ENCODE data around the gene AMOTL2. TPM values are rescaled to one million over a fixed set of nuclear protein-coding genes. Genes with fewer than 3 reads are reported as not detected.

Gene AMOTL2
- total RNA-seq, 1 experiment from 2014 or later: 59.6 TPM

DNA sequence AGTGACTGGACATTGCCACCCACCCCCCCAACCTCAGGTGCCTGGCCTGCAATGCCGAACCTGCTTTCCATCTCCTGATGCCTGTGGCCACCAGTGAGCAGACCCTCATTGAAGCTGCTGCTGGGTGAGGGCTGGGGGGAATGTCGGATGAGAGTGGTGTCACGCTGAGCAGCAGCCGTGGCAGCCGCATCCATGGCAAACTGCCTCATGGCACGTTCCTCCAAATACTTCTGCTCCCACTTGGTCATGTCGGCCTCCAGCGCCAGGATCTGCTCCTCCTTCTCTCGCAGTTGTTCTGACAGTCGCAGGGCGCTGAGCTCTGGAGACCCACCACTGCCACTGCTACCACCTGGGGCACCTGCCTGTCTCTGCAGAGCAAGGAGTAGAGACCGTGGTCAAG lies 14.2 kb downstream of the AMOTL2 start:
- no peaks in the 10 kb centered on the region for H3K27me3 ChIP-seq (replicated peaks; ENCODE audit: insufficient read depth, low read depth, low read length, poor library complexity)
- ChIA-PET CTCF (no interaction called here), POLR2A (ENCODE audit: low non-redundant PET) (no interaction called here)
- BruUV-seq (replicated peaks): no TSS peak
- peak overlapping the region; percentile 80 for H3K27ac ChIP-seq (ENCODE audit: low read depth, low read length, poor library complexity, severe bottlenecking)
- intact Hi-C loops (cut with micrococcal nuclease; ENCODE audit: unreplicated experiment): loop anchor here (5.0 kb wide), 1 partner anchor 33 kb away; no protein-coding TSS in a partner anchor
- H3K4me3 ChIP-seq (ENCODE audit: low read depth, low read length, poor library complexity, severe bottlenecking): no peak overlapping the region
- H3K9me3 ChIP-seq (ENCODE audit: low read depth, low read length, poor library complexity, severe bottlenecking): no peaks in the 10 kb centered on the region
- H3K36me3 ChIP-seq (ENCODE audit: insufficient read depth, low read length, poor library complexity, severe bottlenecking): peaks cover 87% of the 10 kb centered on the region
- no peak for DNase-seq (ENCODE audit: low spot score)
- H3K4me1 ChIP-seq (ENCODE audit: insufficient read depth, low read length, poor library complexity, severe bottlenecking): peaks cover 57% of the 10 kb centered on the region
- no peak for TF ChIP-seq EZH2 (IDR thresholded peaks at IDR 0.05; ENCODE audit: borderline replicate concordance, low read depth, low read length, poor library complexity, severe bottlenecking)
- TF ChIP-seq, protein P1, sequence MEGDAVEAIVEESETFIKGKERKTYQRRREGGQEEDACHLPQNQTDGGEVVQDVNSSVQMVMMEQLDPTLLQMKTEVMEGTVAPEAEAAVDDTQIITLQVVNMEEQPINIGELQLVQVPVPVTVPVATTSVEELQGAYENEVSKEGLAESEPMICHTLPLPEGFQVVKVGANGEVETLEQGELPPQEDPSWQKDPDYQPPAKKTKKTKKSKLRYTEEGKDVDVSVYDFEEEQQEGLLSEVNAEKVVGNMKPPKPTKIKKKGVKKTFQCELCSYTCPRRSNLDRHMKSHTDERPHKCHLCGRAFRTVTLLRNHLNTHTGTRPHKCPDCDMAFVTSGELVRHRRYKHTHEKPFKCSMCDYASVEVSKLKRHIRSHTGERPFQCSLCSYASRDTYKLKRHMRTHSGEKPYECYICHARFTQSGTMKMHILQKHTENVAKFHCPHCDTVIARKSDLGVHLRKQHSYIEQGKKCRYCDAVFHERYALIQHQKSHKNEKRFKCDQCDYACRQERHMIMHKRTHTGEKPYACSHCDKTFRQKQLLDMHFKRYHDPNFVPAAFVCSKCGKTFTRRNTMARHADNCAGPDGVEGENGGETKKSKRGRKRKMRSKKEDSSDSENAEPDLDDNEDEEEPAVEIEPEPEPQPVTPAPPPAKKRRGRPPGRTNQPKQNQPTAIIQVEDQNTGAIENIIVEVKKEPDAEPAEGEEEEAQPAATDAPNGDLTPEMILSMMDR (conservative IDR thresholded peaks at IDR 0.05; ENCODE audit: low read depth, low read length): no peak

DNA sequence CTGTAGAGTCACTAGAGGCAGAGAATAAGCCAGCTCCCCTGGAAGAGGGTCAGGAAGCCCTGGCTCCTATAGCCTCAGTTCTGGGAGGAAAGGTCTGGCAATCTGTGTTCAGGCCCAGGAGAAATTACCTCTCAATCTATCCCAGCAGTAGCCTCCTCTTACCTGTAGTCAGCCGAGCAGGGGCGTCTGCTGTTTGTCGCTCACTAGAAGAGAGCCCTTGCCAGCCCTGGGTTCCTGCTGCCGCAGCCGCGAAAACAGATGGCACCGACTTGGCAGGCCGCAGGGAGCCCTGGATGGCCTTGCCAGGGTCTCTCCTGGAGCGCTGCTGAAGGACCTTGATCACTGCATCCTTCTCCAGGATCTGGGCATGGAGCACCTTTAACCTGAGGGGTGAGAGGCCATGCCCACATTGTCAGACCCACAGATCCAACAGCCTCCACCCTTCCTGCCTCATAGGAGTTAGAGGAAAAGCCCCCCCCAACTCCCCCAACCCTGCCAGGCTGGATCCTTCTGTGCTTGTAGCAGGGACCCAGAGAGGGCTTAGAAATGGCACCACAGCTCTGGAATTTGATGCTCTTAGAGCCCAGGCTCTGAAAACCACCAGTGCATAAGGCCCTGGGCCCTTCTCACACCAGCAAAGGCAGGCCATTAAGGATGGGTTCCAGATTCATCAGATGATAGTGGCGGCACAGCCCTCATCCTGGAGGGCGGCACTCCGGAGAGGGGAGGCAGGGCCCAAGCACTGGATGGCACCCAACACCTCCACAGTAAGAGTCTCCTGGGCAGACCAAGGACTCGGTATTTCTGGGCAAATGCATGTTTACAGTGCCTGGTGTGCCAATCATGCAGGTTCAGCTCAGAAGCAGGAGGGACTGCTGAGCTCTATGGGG lies 14.9 kb downstream of the AMOTL2 start:
- H3K4me1 ChIP-seq (ENCODE audit: insufficient read depth, low read length, poor library complexity, severe bottlenecking): peaks cover 51% of the 10 kb centered on the region
- intact Hi-C loops (cut with micrococcal nuclease; ENCODE audit: unreplicated experiment): loop anchor here (5.0 kb wide), 1 partner anchor 32 kb away; no protein-coding TSS in a partner anchor

DNA sequence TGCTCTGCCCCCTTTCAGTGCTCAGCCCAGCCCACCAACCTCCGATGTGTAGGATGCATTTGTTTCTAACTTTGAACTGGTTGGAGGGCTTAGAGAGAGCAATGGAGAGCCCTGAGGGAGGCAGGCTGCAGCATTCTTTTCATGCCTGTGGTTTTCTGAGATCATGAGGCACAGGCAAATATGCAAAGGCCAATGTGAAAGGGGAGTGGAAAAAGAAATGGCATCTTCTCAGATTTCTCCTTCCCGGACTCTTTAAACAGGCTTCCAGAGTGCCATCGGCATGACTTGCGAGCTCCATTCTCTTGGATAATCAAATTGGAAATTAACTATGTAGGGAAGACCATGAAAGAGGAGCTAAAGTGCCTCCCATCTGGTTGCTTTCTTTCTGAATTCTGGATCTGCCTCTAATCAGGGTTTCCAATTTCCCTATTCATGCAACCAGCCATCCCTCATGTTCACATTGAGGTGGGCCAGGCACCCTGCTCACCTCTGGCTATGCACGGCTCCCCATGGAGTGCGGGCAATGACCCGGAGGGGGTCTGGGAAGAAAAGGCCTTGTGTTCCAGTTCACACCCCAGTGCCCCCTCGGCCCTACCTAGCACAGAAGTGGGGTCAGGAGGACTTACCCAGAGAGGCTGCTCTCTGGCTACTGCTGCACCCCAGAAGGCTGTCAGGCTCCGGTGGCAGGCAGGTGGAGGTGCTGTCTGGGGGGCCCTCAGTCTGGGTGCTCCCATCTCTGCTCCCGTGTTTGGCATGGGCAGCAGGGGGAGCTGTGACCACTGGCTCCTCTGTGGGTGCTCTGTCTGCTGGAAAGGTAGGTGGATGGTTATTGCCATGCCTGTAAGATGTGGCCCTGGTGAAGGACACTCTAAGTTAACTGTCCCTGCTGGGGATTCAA lies 16.1 kb downstream of the AMOTL2 start:
- Histone ChIP-seq H3K27ac (ENCODE audit: low read depth, low read length, poor library complexity, severe bottlenecking) (peak overlapping the region; percentile 80), H3K9me3 (ENCODE audit: low read depth, low read length, poor library complexity, severe bottlenecking) (no peaks in the 10 kb centered on the region), H3K4me3 (ENCODE audit: low read depth, low read length, poor library complexity, severe bottlenecking) (no peak overlapping the region), H3K36me3 (ENCODE audit: insufficient read depth, low read length, poor library complexity, severe bottlenecking) (peaks cover 92% of the 10 kb centered on the region), H3K4me1 (ENCODE audit: insufficient read depth, low read length, poor library complexity, severe bottlenecking) (peaks cover 41% of the 10 kb centered on the region), H3K27me3 (replicated peaks; ENCODE audit: insufficient read depth, low read depth, low read length, poor library complexity) (no peaks in the 10 kb centered on the region)
- DNase-seq (ENCODE audit: low spot score): peak; percentile 91
- TF ChIP-seq, protein P1 (conservative IDR thresholded peaks at IDR 0.05; ENCODE audit: low read depth, low read length): peak; percentile 60
- no peak for TF ChIP-seq EZH2 (IDR thresholded peaks at IDR 0.05; ENCODE audit: borderline replicate concordance, low read depth, low read length, poor library complexity, severe bottlenecking)
- BruUV-seq (replicated peaks): no TSS peak
- ChIA-PET POLR2A (ENCODE audit: low non-redundant PET) (no interaction called here), CTCF (interaction anchor here (0.6 kb wide), 1 partner anchor 20 kb away, joined by 6 read pairs; no protein-coding TSS in a partner anchor)
- intact Hi-C loops (cut with micrococcal nuclease; ENCODE audit: unreplicated experiment): no loop called here

More for the DNA sequence above, 14.9 kb downstream of the AMOTL2 start:
- no peaks in the 10 kb centered on the region for H3K27me3 ChIP-seq (replicated peaks; ENCODE audit: insufficient read depth, low read depth, low read length, poor library complexity)
- H3K9me3 ChIP-seq (ENCODE audit: low read depth, low read length, poor library complexity, severe bottlenecking): no peaks in the 10 kb centered on the region
- ChIA-PET CTCF (interaction anchor here (0.6 kb wide), 1 partner anchor 19 kb away, joined by 6 read pairs; no protein-coding TSS in a partner anchor), POLR2A (ENCODE audit: low non-redundant PET) (no interaction called here)
- peaks cover 90% of the 10 kb centered on the region for H3K36me3 ChIP-seq (ENCODE audit: insufficient read depth, low read length, poor library complexity, severe bottlenecking)
- H3K4me3 ChIP-seq (ENCODE audit: low read depth, low read length, poor library complexity, severe bottlenecking): no peak overlapping the region
- BruUV-seq (replicated peaks): no TSS peak
- H3K27ac ChIP-seq (ENCODE audit: low read depth, low read length, poor library complexity, severe bottlenecking): peak overlapping the region; percentile 80
- DNase-seq (ENCODE audit: low spot score): no peak
- no peak for TF ChIP-seq EZH2 (IDR thresholded peaks at IDR 0.05; ENCODE audit: borderline replicate concordance, low read depth, low read length, poor library complexity, severe bottlenecking)
- TF ChIP-seq, protein P1 (conservative IDR thresholded peaks at IDR 0.05; ENCODE audit: low read depth, low read length): no peak

Data from A673 (cell line).